Measurements from ENCODE around the gene BANP. TPM values are rescaled to one million over a fixed set of nuclear protein-coding genes. Genes with fewer than 3 reads are reported as not detected.

BANP gene
- total RNA-seq, 5 donors from 2014 or later (not counting 1 experiment from before 2014, with no cell fraction given): 57.1 to 81.9 (median 69.4) TPM

DNA sequence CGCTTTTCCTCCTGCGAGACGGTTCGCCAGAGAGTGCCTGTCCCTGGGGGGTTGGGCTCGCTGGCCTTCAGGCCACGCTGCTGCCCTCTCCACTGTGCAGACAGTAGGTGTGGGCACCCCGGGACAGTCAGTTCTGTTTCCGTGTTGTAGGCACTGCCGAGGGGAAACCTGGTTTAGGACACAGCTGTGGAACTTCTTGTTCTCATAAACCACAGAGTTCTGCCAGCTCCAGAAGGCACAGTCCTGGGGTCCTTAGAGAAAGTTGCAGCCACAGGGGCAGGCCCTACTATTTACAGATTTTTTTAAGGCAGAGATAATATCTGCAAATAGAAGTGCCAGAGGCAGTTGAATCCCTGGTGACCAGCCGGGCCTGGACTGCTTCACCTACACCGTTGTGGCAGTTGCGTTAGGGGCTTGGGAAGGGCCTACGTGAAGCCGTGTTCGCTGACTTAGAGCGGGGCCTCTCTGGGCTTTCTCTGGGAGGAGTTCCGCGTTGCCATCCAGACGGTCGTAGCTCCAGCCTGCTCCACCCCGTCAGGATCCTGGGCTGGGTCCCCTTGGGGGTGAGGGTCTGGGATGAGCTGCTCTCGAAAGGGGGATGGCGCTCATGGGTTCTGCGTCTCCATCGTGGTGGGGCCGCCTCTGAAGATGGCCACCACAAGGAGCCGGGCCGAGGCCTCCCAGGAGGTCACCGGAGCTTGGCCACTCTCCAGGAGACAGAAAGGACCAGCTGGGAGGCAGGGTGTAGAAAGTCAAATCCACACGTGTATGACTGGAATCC lies 126.3 kb downstream of the BANP start:
- POLR2A ChIA-PET: no interaction called here
- DNase-seq: no peak
- H3K36me3 Mint-ChIP-seq: peaks cover 39% of the 10 kb centered on the region

DNA sequence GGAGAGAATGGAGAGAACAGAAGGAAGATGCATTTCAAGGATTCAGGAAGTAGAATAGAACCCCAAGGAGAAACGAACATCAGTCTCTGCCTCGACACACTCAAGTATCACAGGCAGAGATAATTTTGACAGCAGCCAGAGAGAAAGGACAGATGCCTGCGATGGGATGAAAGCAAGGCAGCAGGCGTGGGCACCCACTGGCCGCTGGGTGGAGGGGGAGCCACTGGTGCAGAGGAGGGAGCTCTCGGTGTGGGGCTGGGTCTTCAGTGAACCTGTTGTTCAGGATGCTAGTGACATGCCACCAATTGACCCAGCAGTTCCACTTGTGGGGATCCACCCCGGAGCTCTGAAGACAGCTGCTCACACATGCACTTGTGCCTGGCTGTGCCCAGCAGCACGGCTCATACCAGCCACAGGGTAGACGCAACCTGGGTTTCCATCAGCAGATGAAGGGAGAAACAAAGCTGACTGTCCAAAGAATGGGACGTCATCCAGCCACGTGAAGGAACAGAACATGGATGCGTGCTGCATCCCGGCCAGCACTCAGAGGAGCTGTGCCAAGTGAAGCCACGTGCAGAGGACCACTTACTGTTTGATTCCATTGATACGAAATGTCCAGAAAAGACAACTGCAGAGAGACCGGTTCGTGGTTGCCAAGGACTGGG lies 127.0 kb downstream of the BANP start:
- Mint-ChIP-seq H3K4me1 (no peaks in the 10 kb centered on the region), H3K36me3 (peaks cover 39% of the 10 kb centered on the region), H3K27me3 (no peaks in the 10 kb centered on the region), H3K9me3 (peaks cover 0 to 3% (median 0%) of the 10 kb centered on the region in 3 donors), H3K27ac (no peak overlapping the region), H3K4me3 (no peak overlapping the region)
- 96% methylated on average over 16 of the region's 17 CpGs for WGBS (ENCODE audit: insufficient coverage)
- DNase-seq: no peak
- H3K9me3 ChIP-seq: no peaks in the 10 kb centered on the region
- ChIA-PET CTCF (no interaction called here), POLR2A (no interaction called here)
- no peaks in the 10 kb centered on the region for H3K4me1 ChIP-seq (ENCODE audit: control insufficient read depth in 1 of 2, extremely low read depth in 1 of 2, insufficient read depth in 2 of 2, low read length in 2 of 2)
- H3K36me3 ChIP-seq (ENCODE audit: control insufficient read depth in 2 of 2, extremely low read depth in 1 of 2, insufficient read depth in 1 of 2, low read length in 1 of 2): peaks cover 12 to 35% of the 10 kb centered on the region in 2 donors
- no peak overlapping the region for H3K27ac ChIP-seq (ENCODE audit: low read length)
- ATAC-seq (replicated peaks in 1 of 4): no peak
- no peak overlapping the region for H3K4me3 ChIP-seq (ENCODE audit: control insufficient read depth in 1 of 2, extremely low read depth in 1 of 2, low read length in 1 of 2)
- H3K27me3 ChIP-seq (replicated peaks in 1 of 2; ENCODE audit: control insufficient read depth in 2 of 2, extremely low read depth in 1 of 2, insufficient read depth in 2 of 2, low read length in 1 of 2): no peaks in the 10 kb centered on the region

More for the DNA sequence above, 126.3 kb downstream of the BANP start:
- Mint-ChIP-seq H3K27me3 (no peaks in the 10 kb centered on the region), H3K27ac (no peak overlapping the region), H3K4me3 (no peak overlapping the region), H3K9me3 (peaks cover 0 to 3% (median 0%) of the 10 kb centered on the region in 3 donors), H3K4me1 (no peaks in the 10 kb centered on the region)
- no peak for ATAC-seq (replicated peaks in 1 of 4)
- Histone ChIP-seq H3K4me3 (ENCODE audit: control insufficient read depth in 1 of 2, extremely low read depth in 1 of 2, low read length in 1 of 2) (no peak overlapping the region), H3K9me3 (no peaks in the 10 kb centered on the region), H3K4me1 (ENCODE audit: control insufficient read depth in 1 of 2, extremely low read depth in 1 of 2, insufficient read depth in 2 of 2, low read length in 2 of 2) (no peaks in the 10 kb centered on the region), H3K27me3 (replicated peaks in 1 of 2; ENCODE audit: control insufficient read depth in 2 of 2, extremely low read depth in 1 of 2, insufficient read depth in 2 of 2, low read length in 1 of 2) (no peaks in the 10 kb centered on the region), H3K36me3 (ENCODE audit: control insufficient read depth in 2 of 2, extremely low read depth in 1 of 2, insufficient read depth in 1 of 2, low read length in 1 of 2) (peaks cover 17 to 37% of the 10 kb centered on the region in 2 donors), H3K27ac (ENCODE audit: low read length) (no peak overlapping the region)
- CTCF ChIA-PET: no interaction called here
- WGBS (ENCODE audit: insufficient coverage): 92% methylated on average over 27 of the region's 30 CpGs

DNA sequence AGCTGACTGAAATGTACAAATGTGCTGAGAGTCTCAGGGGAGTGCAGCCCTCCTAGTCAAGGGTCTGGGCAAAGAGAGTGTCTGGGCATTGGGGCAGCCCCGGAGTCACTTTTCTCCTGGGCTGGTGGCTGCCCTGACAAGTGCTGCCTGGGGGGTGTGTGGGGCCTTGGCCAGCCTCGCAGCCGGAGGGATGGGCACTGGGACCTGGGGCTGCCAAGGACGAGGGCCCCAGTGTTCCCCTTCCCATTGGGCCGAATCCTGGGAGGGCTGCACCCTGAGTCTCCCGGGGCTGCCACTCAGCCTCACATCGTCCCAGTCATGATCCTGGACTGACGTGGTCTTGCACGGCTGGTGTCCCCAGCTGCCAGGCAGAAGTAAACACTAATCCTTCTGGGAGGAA lies 132.3 kb downstream of the BANP start:
- no peak overlapping the region for H3K27ac ChIP-seq (ENCODE audit: low read length)
- H3K4me1 ChIP-seq (ENCODE audit: control insufficient read depth in 1 of 2, extremely low read depth in 1 of 2, insufficient read depth in 2 of 2, low read length in 2 of 2): no peaks in the 10 kb centered on the region
- Mint-ChIP-seq H3K9me3 (peaks cover 0 to 3% (median 0%) of the 10 kb centered on the region in 3 donors), H3K36me3 (peaks cover 17% of the 10 kb centered on the region), H3K27ac (no peak overlapping the region), H3K4me3 (no peak overlapping the region), H3K4me1 (no peaks in the 10 kb centered on the region), H3K27me3 (no peaks in the 10 kb centered on the region)
- ChIA-PET POLR2A (no interaction called here), CTCF (no interaction called here)
- no peaks in the 10 kb centered on the region for H3K27me3 ChIP-seq (replicated peaks in 1 of 2; ENCODE audit: control insufficient read depth in 2 of 2, extremely low read depth in 1 of 2, insufficient read depth in 2 of 2, low read length in 1 of 2)
- H3K4me3 ChIP-seq (ENCODE audit: control insufficient read depth in 1 of 2, extremely low read depth in 1 of 2, low read length in 1 of 2): no peak overlapping the region
- H3K9me3 ChIP-seq: no peaks in the 10 kb centered on the region
- no peak for ATAC-seq (replicated peaks in 1 of 4)
- no peak for DNase-seq
- 96% methylated on average over 6 of the region's 9 CpGs for WGBS (ENCODE audit: insufficient coverage)
- peaks cover 0 to 6% of the 10 kb centered on the region in 2 donors for H3K36me3 ChIP-seq (ENCODE audit: control insufficient read depth in 2 of 2, extremely low read depth in 1 of 2, insufficient read depth in 1 of 2, low read length in 1 of 2)

DNA sequence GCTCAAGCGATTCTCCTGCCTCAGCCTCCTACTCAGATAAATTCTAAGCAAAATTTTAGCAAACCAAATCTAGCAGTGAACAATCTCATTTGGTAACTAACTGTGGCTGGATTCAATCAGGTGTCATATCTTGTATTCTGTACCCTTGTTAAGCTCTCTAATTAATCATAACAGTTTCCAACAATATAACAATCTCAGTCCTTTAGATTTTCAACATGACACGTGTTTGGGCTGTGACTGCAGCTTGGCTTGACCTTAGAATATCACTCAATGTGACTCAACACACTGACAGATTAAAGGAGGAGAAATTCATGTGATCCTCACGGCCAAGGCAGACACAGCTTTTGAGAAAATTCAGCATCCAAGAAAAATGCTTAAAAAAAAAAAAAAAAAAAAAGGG lies 133.6 kb downstream of the BANP start:
- H3K27me3 ChIP-seq (replicated peaks in 1 of 2; ENCODE audit: control insufficient read depth in 2 of 2, extremely low read depth in 1 of 2, insufficient read depth in 2 of 2, low read length in 1 of 2): no peaks in the 10 kb centered on the region
- Mint-ChIP-seq H3K4me3 (no peak overlapping the region), H3K27me3 (no peaks in the 10 kb centered on the region), H3K36me3 (peaks cover 12% of the 10 kb centered on the region), H3K4me1 (no peaks in the 10 kb centered on the region), H3K27ac (no peak overlapping the region), H3K9me3 (peaks cover 0 to 3% (median 0%) of the 10 kb centered on the region in 3 donors)
- no peaks in the 10 kb centered on the region for H3K9me3 ChIP-seq
- no peak overlapping the region for H3K27ac ChIP-seq (ENCODE audit: low read length)
- ATAC-seq (replicated peaks in 1 of 4) (no peak), DNase-seq (no peak)
- 61% methylated on average over 2 of the region's 3 CpGs for WGBS (ENCODE audit: insufficient coverage)
- H3K36me3 ChIP-seq (ENCODE audit: control insufficient read depth in 2 of 2, extremely low read depth in 1 of 2, insufficient read depth in 1 of 2, low read length in 1 of 2): peaks cover 0 to 5% of the 10 kb centered on the region in 2 donors
- H3K4me1 ChIP-seq (ENCODE audit: control insufficient read depth in 1 of 2, extremely low read depth in 1 of 2, insufficient read depth in 2 of 2, low read length in 2 of 2): no peaks in the 10 kb centered on the region
- no peak overlapping the region for H3K4me3 ChIP-seq (ENCODE audit: control insufficient read depth in 1 of 2, extremely low read depth in 1 of 2, low read length in 1 of 2)
- ChIA-PET POLR2A (no interaction called here), CTCF (no interaction called here)

DNA sequence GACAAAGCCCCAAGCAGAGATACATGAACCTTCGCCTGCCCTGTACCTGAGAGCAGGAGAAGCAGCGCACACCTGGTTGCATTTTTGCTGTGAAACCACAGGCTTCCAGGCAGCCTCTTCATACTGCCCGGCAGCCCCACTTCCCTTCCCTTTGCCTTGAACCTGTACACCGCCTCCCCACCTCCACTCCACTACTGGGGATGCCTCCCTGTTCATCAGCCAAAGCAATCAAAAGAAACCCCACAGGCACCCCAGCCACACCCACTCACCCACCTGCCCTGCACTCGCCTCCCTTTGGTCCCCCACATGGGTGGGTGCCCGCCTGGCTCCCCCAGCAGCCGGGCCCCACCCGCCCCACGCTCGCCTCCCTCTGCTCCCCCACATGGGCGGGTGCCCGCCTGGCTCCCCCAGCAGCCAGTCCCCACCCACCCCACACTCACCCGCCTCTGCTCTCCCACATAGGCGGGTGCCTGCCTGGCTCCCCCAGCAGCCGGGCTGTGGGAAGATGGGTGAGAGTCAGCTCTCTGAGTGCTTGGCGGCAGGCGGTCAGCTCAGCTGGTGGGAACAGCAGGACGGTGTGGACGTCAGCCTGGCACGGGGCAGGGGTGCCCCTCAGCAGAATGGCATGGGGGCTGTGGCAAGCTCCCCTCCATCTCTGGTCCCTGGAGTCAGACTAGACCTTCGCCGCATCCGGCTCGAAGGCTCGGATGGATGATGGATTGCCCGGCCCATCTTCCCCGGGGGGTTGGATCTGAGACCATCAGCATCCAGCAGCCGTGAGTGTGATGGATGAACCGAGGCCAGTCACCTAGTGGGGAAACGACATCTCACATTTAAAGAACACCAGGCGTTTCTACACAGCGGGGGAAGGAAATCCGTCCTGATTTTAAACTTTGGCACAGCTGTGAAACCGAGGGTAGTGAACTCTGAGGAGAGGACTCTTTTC lies 135.6 kb downstream of the BANP start:
- H3K4me1 Mint-ChIP-seq: no peaks in the 10 kb centered on the region
- WGBS (ENCODE audit: insufficient coverage): 89% methylated on average over 17 of the region's 34 CpGs

DNA sequence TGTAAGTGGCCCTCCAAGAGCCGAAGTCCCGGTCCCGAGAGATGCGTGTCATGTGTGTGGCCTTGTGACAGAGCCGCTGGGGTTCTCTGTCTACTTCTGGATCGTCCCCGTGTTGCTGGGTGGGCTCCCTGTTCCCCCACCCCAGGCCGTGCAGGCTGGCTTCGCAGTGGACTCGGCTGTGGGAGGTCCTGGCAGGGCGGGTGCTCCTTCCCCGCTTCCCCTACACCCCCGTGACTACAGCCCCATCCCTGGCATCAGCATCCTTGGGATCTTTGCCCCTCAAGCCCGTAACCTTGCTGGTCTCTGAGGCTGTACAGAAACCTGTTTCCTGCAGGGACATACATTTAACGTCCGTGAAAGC lies 136.3 kb downstream of the BANP start:
- H3K4me1 ChIP-seq (ENCODE audit: control insufficient read depth in 1 of 2, extremely low read depth in 1 of 2, insufficient read depth in 2 of 2, low read length in 2 of 2): no peaks in the 10 kb centered on the region
- no peak overlapping the region for H3K27ac ChIP-seq (ENCODE audit: low read length)
- no peak overlapping the region for H3K4me3 Mint-ChIP-seq
- no peak overlapping the region for H3K4me3 ChIP-seq (ENCODE audit: control insufficient read depth in 1 of 2, extremely low read depth in 1 of 2, low read length in 1 of 2)
- DNase-seq: no peak
- ATAC-seq (replicated peaks in 1 of 4): no peak
- POLR2A ChIA-PET: no interaction called here
- no peaks in the 10 kb centered on the region for H3K9me3 Mint-ChIP-seq
- H3K9me3 ChIP-seq: no peaks in the 10 kb centered on the region
- 87% methylated on average over 15 of the region's 16 CpGs for WGBS (ENCODE audit: insufficient coverage)
- no peaks in the 10 kb centered on the region for H3K27me3 ChIP-seq (replicated peaks in 1 of 2; ENCODE audit: control insufficient read depth in 2 of 2, extremely low read depth in 1 of 2, insufficient read depth in 2 of 2, low read length in 1 of 2)
- CTCF ChIA-PET: no interaction called here
- no peaks in the 10 kb centered on the region for H3K4me1 Mint-ChIP-seq
- peaks cover 0 to 4% of the 10 kb centered on the region in 2 donors for H3K36me3 ChIP-seq (ENCODE audit: control insufficient read depth in 2 of 2, extremely low read depth in 1 of 2, insufficient read depth in 1 of 2, low read length in 1 of 2)
- H3K27ac Mint-ChIP-seq: no peak overlapping the region
- peaks cover 5% of the 10 kb centered on the region for H3K36me3 Mint-ChIP-seq
- no peaks in the 10 kb centered on the region for H3K27me3 Mint-ChIP-seq

More for the DNA sequence above, 135.6 kb downstream of the BANP start:
- no peaks in the 10 kb centered on the region for H3K4me1 ChIP-seq (ENCODE audit: control insufficient read depth in 1 of 2, extremely low read depth in 1 of 2, insufficient read depth in 2 of 2, low read length in 2 of 2)
- no peaks in the 10 kb centered on the region for H3K27me3 ChIP-seq (replicated peaks in 1 of 2; ENCODE audit: control insufficient read depth in 2 of 2, extremely low read depth in 1 of 2, insufficient read depth in 2 of 2, low read length in 1 of 2)
- H3K36me3 Mint-ChIP-seq: peaks cover 5% of the 10 kb centered on the region
- no peak overlapping the region for H3K4me3 Mint-ChIP-seq
- no peaks in the 10 kb centered on the region for H3K9me3 Mint-ChIP-seq
- no peaks in the 10 kb centered on the region for H3K9me3 ChIP-seq
- H3K36me3 ChIP-seq (ENCODE audit: control insufficient read depth in 2 of 2, extremely low read depth in 1 of 2, insufficient read depth in 1 of 2, low read length in 1 of 2): peaks cover 0 to 5% of the 10 kb centered on the region in 2 donors
- DNase-seq: no peak
- no peak overlapping the region for H3K27ac ChIP-seq (ENCODE audit: low read length)
- CTCF ChIA-PET: no interaction called here
- ATAC-seq (replicated peaks in 1 of 4): peak in 1 of 4 experiments; percentile 12
- POLR2A ChIA-PET: no interaction called here
- H3K27me3 Mint-ChIP-seq: no peaks in the 10 kb centered on the region
- H3K4me3 ChIP-seq (ENCODE audit: control insufficient read depth in 1 of 2, extremely low read depth in 1 of 2, low read length in 1 of 2): no peak overlapping the region
- H3K27ac Mint-ChIP-seq: no peak overlapping the region
